T-helper 1 cell (primary cell): ENCODE results near the gene LAMA1.

ENCODE experiments used
- DNase-seq, 5 donors: peaks; one replicate each; pipeline ENCODE4 v3.0.0-alpha.2; 2012 to 2020

The LAMA1 gene

GRCh38 chr18:7038330-7038851, 79.2 kb downstream of the LAMA1 start:
- no peak for DNase-seq

- no peak for DNase-seq
These were observed 80.1 kb downstream of the LAMA1 start for GRCh38 chr18:7037470-7037869.

- no peak for DNase-seq
These were observed 81.8 kb downstream of the LAMA1 start for GRCh38 chr18:7035807-7036206.

GRCh38 chr18:7034924-7035323, 82.7 kb downstream of the LAMA1 start:
- DNase-seq, result no peak

GRCh38 chr18:7032537-7032936, 85.1 kb downstream of the LAMA1 start:
- DNase-seq, result no peak

GRCh38 chr18:7028625-7029024, 89.0 kb downstream of the LAMA1 start:
- no peak for DNase-seq

- DNase-seq, result no peak
These were observed 92.4 kb downstream of the LAMA1 start for GRCh38 chr18:7025194-7025593.

- DNase-seq, result no peak
These were observed 94.0 kb downstream of the LAMA1 start for GRCh38 chr18:7023581-7023980.

- no peak for DNase-seq
These were observed 94.5 kb downstream of the LAMA1 start for GRCh38 chr18:7023063-7023580.

GRCh38 chr18:7021994-7022840, 95.4 kb downstream of the LAMA1 start:
- DNase-seq, result no peak

GRCh38 chr18:7020995-7021777, 96.4 kb downstream of the LAMA1 start:
- DNase-seq, result no peak

- no peak for DNase-seq
These were observed 100.6 kb downstream of the LAMA1 start for GRCh38 chr18:7017013-7017412.

- DNase-seq, result no peak
These were observed 106.5 kb downstream of the LAMA1 start for GRCh38 chr18:7011142-7011541.

- no peak for DNase-seq
These were observed 113.6 kb downstream of the LAMA1 start for GRCh38 chr18:7004009-7004408.

GRCh38 chr18:7002107-7002506, 115.5 kb downstream of the LAMA1 start:
- DNase-seq, result no peak

GRCh38 chr18:7000484-7001096, 117.0 kb downstream of the LAMA1 start:
- DNase-seq, result no peak

- DNase-seq, result no peak
These were observed 119.8 kb downstream of the LAMA1 start for GRCh38 chr18:6997808-6998207.

- DNase-seq, result no peak
These were observed 122.7 kb downstream of the LAMA1 start for GRCh38 chr18:6994771-6995430.

GRCh38 chr18:6994056-6994770, 123.4 kb downstream of the LAMA1 start:
- DNase-seq, result no peak

GRCh38 chr18:6992761-6993160, 124.8 kb downstream of the LAMA1 start:
- no peak for DNase-seq

- DNase-seq, result no peak
These were observed 134.2 kb downstream of the LAMA1 start for GRCh38 chr18:6983366-6983765.

GRCh38 chr18:6982398-6982797, 135.2 kb downstream of the LAMA1 start:
- DNase-seq, result no peak
